ENCODE data around the gene PPP1R3F. TPM values are rescaled to one million over a fixed set of nuclear protein-coding genes. Genes with fewer than 3 reads are reported as not detected.
A peak's percentile ranks its signal among the peaks of the same experiment; 100 is the strongest.

The PPP1R3F gene
- total and polyA plus RNA-seq, 9 of the 15 experiments (the other 6 are each of a cell fraction or from before 2014, with no cell fraction given) = 0.03 to 0.91 (median 0.43) TPM; not detected in 1

GRCh38 chrX:49244207-49244606 lies 25.4 kb upstream of the PPP1R3F start (continued):
- TF ChIP-seq MGA (IDR thresholded peaks at IDR 0.05) (no peak), KDM2B (CRISPR knock-in tag; IDR thresholded peaks at IDR 0.05) (no peak), HDAC2 (IDR thresholded peaks at IDR 0.05) (peak; percentile 90), FOXA3 (CRISPR knock-in tag; conservative IDR thresholded peaks at IDR 0.05 in 1 of 2, IDR thresholded peaks at IDR 0.05 in 1 of 2) (no peak), ZNF274 (IDR thresholded peaks at IDR 0.05; ENCODE audit: borderline replicate concordance, low read depth, low read length) (no peak), ARHGAP35 (IDR thresholded peaks at IDR 0.05; ENCODE audit: partially characterized antibody) (peak; percentile 77), FIP1L1 (IDR thresholded peaks at IDR 0.05; ENCODE audit: low read depth, low read length, poor library complexity, severe bottlenecking) (no peak), KLF6 (CRISPR knock-in tag; IDR thresholded peaks at IDR 0.05; ENCODE audit: borderline replicate concordance) (no peak), ZNF57 (CRISPR knock-in tag; IDR thresholded peaks at IDR 0.05) (no peak), NR2C2 (CRISPR knock-in tag; IDR thresholded peaks at IDR 0.05) (no peak), NR2C2 (tag; IDR thresholded peaks at IDR 0.05) (no peak), NCOA6 (IDR thresholded peaks at IDR 0.05) (0 out of 2 replicates have a peak, but pooled peaks have one; percentile 30), MTA1 (IDR thresholded peaks at IDR 0.05; ENCODE audit: borderline replicate concordance) (peak; percentile 94), ZC3H11A (IDR thresholded peaks at IDR 0.05; ENCODE audit: low read depth, low read length) (no peak)
- TF ChIP-seq, protein P1, sequence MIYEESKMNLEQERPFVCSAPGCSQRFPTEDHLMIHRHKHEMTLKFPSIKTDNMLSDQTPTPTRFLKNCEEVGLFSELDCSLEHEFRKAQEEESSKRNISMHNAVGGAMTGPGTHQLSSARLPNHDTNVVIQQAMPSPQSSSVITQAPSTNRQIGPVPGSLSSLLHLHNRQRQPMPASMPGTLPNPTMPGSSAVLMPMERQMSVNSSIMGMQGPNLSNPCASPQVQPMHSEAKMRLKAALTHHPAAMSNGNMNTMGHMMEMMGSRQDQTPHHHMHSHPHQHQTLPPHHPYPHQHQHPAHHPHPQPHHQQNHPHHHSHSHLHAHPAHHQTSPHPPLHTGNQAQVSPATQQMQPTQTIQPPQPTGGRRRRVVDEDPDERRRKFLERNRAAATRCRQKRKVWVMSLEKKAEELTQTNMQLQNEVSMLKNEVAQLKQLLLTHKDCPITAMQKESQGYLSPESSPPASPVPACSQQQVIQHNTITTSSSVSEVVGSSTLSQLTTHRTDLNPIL (CRISPR knock-in tag; IDR thresholded peaks at IDR 0.05) = no peak
- TF ChIP-seq, protein P2, sequence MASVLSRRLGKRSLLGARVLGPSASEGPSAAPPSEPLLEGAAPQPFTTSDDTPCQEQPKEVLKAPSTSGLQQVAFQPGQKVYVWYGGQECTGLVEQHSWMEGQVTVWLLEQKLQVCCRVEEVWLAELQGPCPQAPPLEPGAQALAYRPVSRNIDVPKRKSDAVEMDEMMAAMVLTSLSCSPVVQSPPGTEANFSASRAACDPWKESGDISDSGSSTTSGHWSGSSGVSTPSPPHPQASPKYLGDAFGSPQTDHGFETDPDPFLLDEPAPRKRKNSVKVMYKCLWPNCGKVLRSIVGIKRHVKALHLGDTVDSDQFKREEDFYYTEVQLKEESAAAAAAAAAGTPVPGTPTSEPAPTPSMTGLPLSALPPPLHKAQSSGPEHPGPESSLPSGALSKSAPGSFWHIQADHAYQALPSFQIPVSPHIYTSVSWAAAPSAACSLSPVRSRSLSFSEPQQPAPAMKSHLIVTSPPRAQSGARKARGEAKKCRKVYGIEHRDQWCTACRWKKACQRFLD (CRISPR knock-in tag; IDR thresholded peaks at IDR 0.05) = no peak

All from K562 (cell line).